Measurements from ENCODE around the gene CARS1.
"Not testable (repeated sequence)": the region's sequence is repeated elsewhere in the genome, so short reads cannot be mapped to it uniquely, and the experiment has no call there.

The CARS1 gene

GRCh38 chr11:3089236-3090061 lies 32.2 kb upstream of the CARS1 start:
- no peak for DNase-seq (ENCODE audit: low spot score)

- no peak for DNase-seq (ENCODE audit: low spot score)
Measured at GRCh38 chr11:3088806-3089205, 31.6 kb upstream of the CARS1 start.

- no peak for DNase-seq (ENCODE audit: low spot score)
Measured at GRCh38 chr11:3087821-3088800, 30.9 kb upstream of the CARS1 start.

GRCh38 chr11:3087373-3087772 lies 30.1 kb upstream of the CARS1 start:
- no peak for DNase-seq (ENCODE audit: low spot score)

GRCh38 chr11:3086671-3087150 lies 29.5 kb upstream of the CARS1 start:
- no peak for DNase-seq (ENCODE audit: low spot score)

GRCh38 chr11:3086114-3086513 lies 28.9 kb upstream of the CARS1 start:
- DNase-seq (ENCODE audit: low spot score), result no peak

- no peak for DNase-seq (ENCODE audit: low spot score)
Measured at GRCh38 chr11:3085052-3085451, 27.8 kb upstream of the CARS1 start.

GRCh38 chr11:3083321-3083720 lies 26.1 kb upstream of the CARS1 start:
- DNase-seq (ENCODE audit: low spot score), result no peak

GRCh38 chr11:3081386-3081751 lies 24.1 kb upstream of the CARS1 start:
- no peak for DNase-seq (ENCODE audit: low spot score)

GRCh38 chr11:3080733-3081385 lies 23.6 kb upstream of the CARS1 start:
- DNase-seq (ENCODE audit: low spot score), result no peak

GRCh38 chr11:3080104-3080503 lies 22.9 kb upstream of the CARS1 start:
- no peak for DNase-seq (ENCODE audit: low spot score)

- DNase-seq (ENCODE audit: low spot score), result no peak
Measured at GRCh38 chr11:3077846-3078440, 20.7 kb upstream of the CARS1 start.

- DNase-seq (ENCODE audit: low spot score), result no peak
Measured at GRCh38 chr11:3077189-3077836, 20.1 kb upstream of the CARS1 start.

- DNase-seq (ENCODE audit: low spot score), result no peak
Measured at GRCh38 chr11:3074912-3075589, 17.8 kb upstream of the CARS1 start.

- no peak for DNase-seq (ENCODE audit: low spot score)
Measured at GRCh38 chr11:3073029-3073435, 15.8 kb upstream of the CARS1 start.

GRCh38 chr11:3069425-3069824 lies 12.2 kb upstream of the CARS1 start:
- no peak for DNase-seq (ENCODE audit: low spot score)

- DNase-seq (ENCODE audit: low spot score), result not testable (repeated sequence)
Measured at GRCh38 chr11:3066308-3066707, 9.1 kb upstream of the CARS1 start.

- not testable (repeated sequence) for DNase-seq (ENCODE audit: low spot score)
Measured at GRCh38 chr11:3064709-3065108, 7.5 kb upstream of the CARS1 start.

- not testable (repeated sequence) for DNase-seq (ENCODE audit: low spot score)
Measured at GRCh38 chr11:3063876-3064275, 6.7 kb upstream of the CARS1 start.

- not testable (repeated sequence) for DNase-seq (ENCODE audit: low spot score)
Measured at GRCh38 chr11:3063432-3063831, 6.2 kb upstream of the CARS1 start.
